Thoracic aorta (tissue), 2 donors: Measurements from ENCODE around the gene ASTN2. TPM values are rescaled to one million over a fixed set of nuclear protein-coding genes. Genes with fewer than 3 reads are reported as not detected.
"Not testable (repeated sequence)": the region's sequence is repeated elsewhere in the genome, so short reads cannot be mapped to it uniquely, and the experiment has no call there.

Experiments used
- ATAC-seq: fragments of 150-250 bp; one replicate; pipeline ENCODE4 v1.8.0; 2017; ENCODE audit warnings: low read depth; ENCODE audit not compliant: insufficient number of reproducible peaks, low FRiP score
- DNase-seq: peaks from one replicate; pipeline ENCODE4 v3.0.0-alpha.2; 2020; ENCODE audit warnings: low spot score
- H3K27ac ChIP-seq, 2 donors: fragments of 200-600 bp; sonication (generic); 1 replicate in 1 of 2; 2 replicates in 1 of 2; pipeline ENCODE4 v1.5.1; 2016; ENCODE audit warnings: mild to moderate bottlenecking in 2 of 2, moderate library complexity in 2 of 2
- H3K27me3 ChIP-seq: fragments of 200-600 bp; sonication (generic); replicated peaks from 2 replicates; pipeline ENCODE4 v1.6.0; 2016; ENCODE audit warnings: mild to moderate bottlenecking; ENCODE audit not compliant: insufficient read depth
- H3K36me3 ChIP-seq: fragments of 200-600 bp; sonication (generic); one replicate; pipeline ENCODE4 v1.5.1; 2016
- H3K4me1 ChIP-seq, 2 donors: fragments of 200-600 bp; sonication (generic); 1 replicate in 1 of 2; 2 replicates in 1 of 2; pipeline versions ENCODE4 v1.5.1 to v1.6.0; 2016; ENCODE audit warnings: low read depth in 2 of 2, mild to moderate bottlenecking in 1 of 2; ENCODE audit not compliant: control insufficient read depth in 1 of 2
- H3K4me3 ChIP-seq: fragments of 200-600 bp; sonication (generic); 2 replicates; pipeline ENCODE4 v1.5.1; 2016; ENCODE audit warnings: mild to moderate bottlenecking
- H3K9me3 ChIP-seq: fragments of 200-600 bp; sonication (generic); 2 replicates; pipeline ENCODE4 v1.5.1; 2016
- total RNA-seq, 2 donors: library from RNA; depleted of rRNA; stranded (reverse); fragments of >200 nt; gene quantifications; one replicate each; pipeline versions ENCODE4 v1.1.0 to v1.2.3, GENCODE V29; 2016
- TF ChIP-seq, protein P1 (sequence below): fragments of 200-600 bp; sonication (generic); IDR thresholded peaks from one replicate; pipeline ENCODE4 v1.5.1; 2019; ENCODE audit warnings: antibody characterized with exemption

The ASTN2 gene
- total RNA-seq, 2 donors from 2014 or later, result 6.8 to 7.1 TPM

- Histone ChIP-seq H3K36me3 (no peaks in the 10 kb centered on the region), H3K27me3 (no peaks in the 10 kb centered on the region), H3K27ac (no peak overlapping the region), H3K4me1 (no peaks in the 10 kb centered on the region), H3K9me3 (no peaks in the 10 kb centered on the region), H3K4me3 (no peak overlapping the region)
- TF ChIP-seq, protein P1, sequence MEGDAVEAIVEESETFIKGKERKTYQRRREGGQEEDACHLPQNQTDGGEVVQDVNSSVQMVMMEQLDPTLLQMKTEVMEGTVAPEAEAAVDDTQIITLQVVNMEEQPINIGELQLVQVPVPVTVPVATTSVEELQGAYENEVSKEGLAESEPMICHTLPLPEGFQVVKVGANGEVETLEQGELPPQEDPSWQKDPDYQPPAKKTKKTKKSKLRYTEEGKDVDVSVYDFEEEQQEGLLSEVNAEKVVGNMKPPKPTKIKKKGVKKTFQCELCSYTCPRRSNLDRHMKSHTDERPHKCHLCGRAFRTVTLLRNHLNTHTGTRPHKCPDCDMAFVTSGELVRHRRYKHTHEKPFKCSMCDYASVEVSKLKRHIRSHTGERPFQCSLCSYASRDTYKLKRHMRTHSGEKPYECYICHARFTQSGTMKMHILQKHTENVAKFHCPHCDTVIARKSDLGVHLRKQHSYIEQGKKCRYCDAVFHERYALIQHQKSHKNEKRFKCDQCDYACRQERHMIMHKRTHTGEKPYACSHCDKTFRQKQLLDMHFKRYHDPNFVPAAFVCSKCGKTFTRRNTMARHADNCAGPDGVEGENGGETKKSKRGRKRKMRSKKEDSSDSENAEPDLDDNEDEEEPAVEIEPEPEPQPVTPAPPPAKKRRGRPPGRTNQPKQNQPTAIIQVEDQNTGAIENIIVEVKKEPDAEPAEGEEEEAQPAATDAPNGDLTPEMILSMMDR, result no peak
- ATAC-seq, result no peak
- no peak for DNase-seq
These were observed 950.4 kb downstream of the ASTN2 start for GRCh38 chr9:116464423-116464822.

- H3K9me3 ChIP-seq, result peaks cover 6% of the 10 kb centered on the region
- H3K4me1 ChIP-seq, result no peaks in the 10 kb centered on the region
- DNase-seq, result no peak
- TF ChIP-seq, protein P1, result no peak
- H3K27ac ChIP-seq, result no peak overlapping the region
- ATAC-seq, result no peak
- H3K27me3 ChIP-seq, result no peaks in the 10 kb centered on the region
- H3K36me3 ChIP-seq, result no peaks in the 10 kb centered on the region
- no peak overlapping the region for H3K4me3 ChIP-seq
These were observed 953.2 kb downstream of the ASTN2 start for GRCh38 chr9:116461632-116462031.

DNA sequence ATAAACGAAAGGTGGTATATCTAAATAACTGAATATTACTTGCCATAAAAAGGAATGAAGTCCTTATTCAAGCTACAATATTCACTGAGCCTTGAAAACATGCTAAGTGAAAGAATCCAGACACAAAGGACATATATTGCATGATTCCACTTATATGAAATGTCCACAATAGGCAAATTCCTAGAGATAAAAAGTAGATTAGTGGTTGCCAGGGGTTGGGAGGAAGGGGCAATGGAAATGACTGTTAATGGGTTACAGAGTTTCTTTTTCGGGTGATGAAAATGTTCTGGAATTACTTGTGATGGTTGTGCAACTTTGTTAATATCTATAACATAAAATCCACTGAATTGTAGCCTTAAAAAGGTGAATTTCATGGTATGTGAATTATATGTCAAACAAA is 954.8 kb downstream of the ASTN2 start:
- no peaks in the 10 kb centered on the region for H3K4me1 ChIP-seq
- peaks cover 10% of the 10 kb centered on the region for H3K9me3 ChIP-seq
- DNase-seq (no peak), ATAC-seq (no peak)
- H3K4me3 ChIP-seq, result no peak overlapping the region
- TF ChIP-seq, protein P1, result no peak
- H3K27me3 ChIP-seq, result no peaks in the 10 kb centered on the region
- H3K27ac ChIP-seq, result no peak overlapping the region
- no peaks in the 10 kb centered on the region for H3K36me3 ChIP-seq

- Histone ChIP-seq H3K4me1 (no peaks in the 10 kb centered on the region), H3K27me3 (no peaks in the 10 kb centered on the region), H3K36me3 (no peaks in the 10 kb centered on the region), H3K9me3 (peaks cover 10% of the 10 kb centered on the region), H3K4me3 (no peak overlapping the region), H3K27ac (no peak overlapping the region)
- TF ChIP-seq, protein P1, result no peak
- DNase-seq (no peak), ATAC-seq (no peak)
These were observed 955.3 kb downstream of the ASTN2 start for GRCh38 chr9:116459576-116459975.

GRCh38 chr9:116456490-116457088 is 958.3 kb downstream of the ASTN2 start:
- ATAC-seq (no peak), DNase-seq (no peak)
- H3K27ac ChIP-seq, result no peak overlapping the region
- H3K4me1 ChIP-seq, result peaks cover 0 to 3% of the 10 kb centered on the region in 2 donors
- peaks cover 10% of the 10 kb centered on the region for H3K9me3 ChIP-seq
- no peak overlapping the region for H3K4me3 ChIP-seq
- TF ChIP-seq, protein P1, result no peak
- no peaks in the 10 kb centered on the region for H3K27me3 ChIP-seq
- H3K36me3 ChIP-seq, result no peaks in the 10 kb centered on the region

DNA sequence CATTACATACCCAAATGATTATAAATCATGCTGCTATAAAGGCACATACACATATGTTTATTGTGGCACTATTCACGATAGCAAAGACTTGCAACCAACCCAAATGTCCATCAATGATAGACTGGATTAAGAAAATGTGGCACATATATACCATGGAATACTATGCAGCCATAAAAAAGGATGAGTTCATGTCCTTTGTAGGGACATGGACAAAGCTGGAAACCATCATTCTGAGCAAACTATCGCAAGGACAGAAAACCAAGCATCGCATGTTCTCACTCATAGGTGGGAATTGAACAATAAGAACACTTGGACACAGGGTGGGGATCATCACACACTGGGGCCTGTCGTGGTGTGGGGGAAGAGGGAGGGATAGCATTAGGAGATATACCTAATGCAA is 960.3 kb downstream of the ASTN2 start:
- H3K4me1 ChIP-seq, result peaks cover 5 to 15% of the 10 kb centered on the region in 2 donors
- H3K36me3 ChIP-seq, DNase-seq, H3K27me3 ChIP-seq, H3K27ac ChIP-seq, H3K9me3 ChIP-seq, H3K4me3 ChIP-seq, ATAC-seq: not testable (repeated sequence)
